Endometrial microvascular endothelial cells (primary cell): ENCODE data around the gene CCDC83. TPM values are rescaled to one million over a fixed set of nuclear protein-coding genes. Genes with fewer than 3 reads are reported as not detected.
"Not testable (repeated sequence)": the region's sequence is repeated elsewhere in the genome, so short reads cannot be mapped to it uniquely, and the experiment has no call there.

Experiments used
- in situ Hi-C: cut with HindIII; loops from 2 replicates; pipeline ENCODE4 v1.10.0; 2017; ENCODE audit warnings: low sequenced_read_pairs, low pct_unique_long_range_greater_than_20kb; ENCODE audit errors: inconsistent ontology term
- total RNA-seq: library from RNA; depleted of rRNA; stranded (reverse); fragments of >200 nt; gene quantifications from one replicate; pipeline ENCODE4 v1.2.3, GENCODE V29; 2015; ENCODE audit errors: inconsistent ontology term

Gene CCDC83
- total RNA-seq, 1 donor from 2014 or later = not detected

DNA sequence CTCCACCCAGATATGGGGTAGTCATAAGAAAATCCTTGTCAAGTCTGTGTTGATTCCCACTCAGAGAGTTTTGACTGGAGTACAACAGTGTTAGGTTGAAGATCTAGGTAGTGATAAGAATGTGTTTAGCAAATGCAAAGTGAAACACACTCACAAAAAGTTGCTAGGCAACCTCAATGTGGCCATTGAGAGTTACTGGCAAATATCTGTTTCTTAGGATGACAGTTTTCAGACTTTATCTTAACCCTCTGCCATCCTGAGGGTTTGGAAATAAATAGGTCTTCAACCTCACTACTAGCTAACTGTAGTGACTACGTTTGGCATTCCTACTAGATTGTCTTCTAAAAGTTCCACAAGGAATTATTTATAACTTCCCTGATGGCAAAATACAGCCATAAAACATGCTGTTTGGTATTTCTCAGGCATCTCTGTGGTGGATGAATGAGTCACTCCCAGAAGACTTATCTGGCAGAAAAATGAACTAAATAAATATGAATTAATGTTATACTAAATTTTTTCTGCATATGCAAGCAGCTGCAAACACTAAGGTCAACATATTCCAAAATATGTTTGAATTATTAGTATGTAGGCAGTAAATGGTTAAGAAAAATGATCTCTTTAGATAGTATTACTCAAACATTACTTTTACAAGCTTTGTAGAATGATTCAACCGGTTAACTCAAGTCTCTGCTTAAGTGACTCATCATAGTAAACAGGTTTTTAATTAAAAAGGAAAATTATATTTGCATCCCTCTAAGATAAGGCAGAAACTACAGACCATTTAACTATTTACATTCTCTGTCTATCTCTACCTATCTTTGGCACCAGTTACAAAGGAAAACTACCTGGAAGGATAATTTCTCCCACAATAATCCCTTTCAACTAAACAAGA is 27.2 kb upstream of the CCDC83 start:
- in situ Hi-C loops = no loop called here

DNA sequence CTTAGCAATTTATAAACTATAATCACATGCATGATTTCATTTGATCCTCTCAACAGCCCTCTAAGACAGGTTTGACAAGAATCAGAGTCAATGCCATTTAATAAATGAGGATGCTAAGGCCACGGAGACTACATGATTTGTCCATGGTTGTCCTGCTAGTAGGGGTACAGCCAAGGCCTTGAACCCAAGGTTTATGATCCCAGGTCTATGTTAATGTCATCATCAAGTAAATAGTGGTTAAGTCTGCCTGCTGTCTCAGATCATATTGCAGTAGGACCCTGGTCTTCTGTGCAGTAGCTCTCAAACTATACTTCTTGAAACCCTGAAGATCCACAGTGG is 26.6 kb upstream of the CCDC83 start:
- in situ Hi-C loops = no loop called here

DNA sequence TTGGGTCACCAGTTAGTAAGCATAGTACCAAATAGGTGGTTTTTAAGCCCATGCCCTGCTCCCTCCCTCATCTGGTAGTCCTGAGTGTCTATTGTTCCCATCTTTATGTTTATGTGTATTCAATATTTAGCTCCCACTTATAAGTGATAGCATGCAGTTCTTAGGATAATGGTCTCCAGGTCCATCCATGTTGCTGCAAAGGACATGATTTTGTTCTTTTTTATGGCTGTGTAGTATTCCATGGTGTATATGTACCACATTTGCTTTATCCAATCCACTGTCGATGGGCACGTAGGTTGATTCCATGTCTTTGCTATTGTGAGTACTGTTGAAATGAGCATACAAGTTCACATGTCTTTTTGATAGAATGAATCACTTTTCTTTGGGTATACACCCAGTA is 26.0 kb upstream of the CCDC83 start:
- in situ Hi-C loops = no loop called here

DNA sequence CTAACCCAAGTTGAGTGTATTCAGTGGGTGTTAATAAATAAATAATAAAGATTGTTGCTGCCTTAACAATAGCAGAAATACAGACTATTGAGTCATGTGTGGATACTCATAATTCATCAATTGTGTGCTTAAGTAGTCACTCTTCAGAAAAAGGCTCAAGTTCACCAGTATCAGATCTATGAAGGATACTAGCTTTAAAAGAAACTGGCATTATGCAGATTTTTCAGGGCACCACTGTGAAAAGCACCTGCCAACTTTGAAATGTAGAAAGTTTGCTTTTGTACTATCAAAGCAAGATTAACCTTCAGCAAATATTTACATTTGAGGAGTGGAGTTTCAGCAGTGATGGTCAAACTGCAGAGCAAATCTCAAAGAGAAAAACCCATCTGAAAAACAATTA is 24.1 kb upstream of the CCDC83 start:
- in situ Hi-C loops = no loop called here

DNA sequence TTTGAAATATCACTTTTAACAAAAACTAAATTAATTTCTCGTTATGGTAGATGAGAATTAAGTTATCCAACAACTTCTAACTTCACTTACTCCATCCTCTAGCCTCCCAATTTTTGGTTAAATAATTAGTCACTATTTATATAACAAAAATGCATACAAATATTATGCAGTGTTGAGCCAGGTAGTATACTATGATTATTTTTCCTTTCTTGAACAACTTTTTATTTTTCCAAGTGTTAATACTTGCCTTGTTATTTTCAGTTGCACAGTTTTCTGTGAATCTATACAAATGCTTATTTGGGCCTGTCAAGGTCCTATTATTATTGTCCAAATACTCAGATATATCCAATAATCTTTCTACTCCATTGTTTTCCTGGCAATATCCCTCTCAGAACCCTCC is 19.9 kb upstream of the CCDC83 start:
- in situ Hi-C loops = no loop called here

DNA sequence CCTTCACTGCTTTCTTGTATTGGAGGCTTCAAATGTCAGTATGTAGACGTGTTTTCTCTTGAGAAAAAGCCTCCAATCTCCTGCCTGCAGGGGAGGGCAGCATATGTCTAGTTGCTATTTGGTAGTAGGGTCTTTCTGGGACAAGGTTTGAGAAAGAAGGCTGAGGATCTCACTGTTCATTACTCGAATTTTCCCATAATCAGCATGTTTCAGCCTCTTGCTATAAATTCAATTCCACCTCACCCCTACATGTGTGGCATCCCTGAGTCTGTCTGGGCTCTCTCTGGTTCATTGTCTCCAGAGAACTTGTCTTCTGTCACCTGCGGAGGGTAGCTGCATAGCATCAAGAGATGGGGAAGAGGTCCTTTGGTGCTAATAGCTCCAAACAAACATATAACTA is 19.5 kb upstream of the CCDC83 start:
- in situ Hi-C loops = no loop called here

DNA sequence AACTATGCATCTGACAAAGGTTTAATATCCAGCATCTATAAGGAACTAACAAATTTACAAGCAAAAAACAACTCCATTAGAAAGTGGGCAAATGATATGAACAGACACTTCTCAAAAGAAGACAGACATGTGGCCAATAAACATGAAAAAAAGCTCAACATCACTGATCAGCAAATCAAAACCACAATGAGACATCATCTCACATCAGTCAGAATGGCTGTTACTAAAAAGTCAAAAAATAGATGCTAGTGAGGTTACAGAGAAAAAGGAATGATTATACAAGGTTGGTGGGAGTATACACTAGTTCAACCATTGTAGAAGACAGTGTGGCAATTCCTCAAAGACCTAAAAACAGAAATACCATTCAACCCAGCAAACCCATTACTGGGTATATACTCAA is 14.3 kb upstream of the CCDC83 start:
- in situ Hi-C loops = not testable (repeated sequence)

DNA sequence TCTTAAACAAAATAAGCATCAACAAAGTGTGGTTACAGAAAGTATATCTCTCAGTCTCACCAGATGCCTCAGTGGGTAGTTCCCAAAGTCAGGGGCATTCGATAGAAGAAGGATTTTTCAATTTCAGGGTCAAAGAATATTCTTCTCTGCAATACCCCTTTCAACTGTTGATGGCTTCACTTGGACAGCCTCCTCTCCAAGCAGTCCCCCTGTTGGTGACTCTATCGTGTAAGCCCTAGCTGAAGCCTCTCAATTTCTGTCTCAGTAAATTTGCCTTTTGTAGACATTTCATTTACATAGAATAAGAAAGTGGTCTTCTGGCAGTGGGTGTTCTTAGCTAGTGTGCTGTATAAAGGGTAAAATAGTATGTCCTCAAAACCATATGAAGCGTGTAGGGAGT is 11.3 kb upstream of the CCDC83 start:
- in situ Hi-C loops = no loop called here

DNA sequence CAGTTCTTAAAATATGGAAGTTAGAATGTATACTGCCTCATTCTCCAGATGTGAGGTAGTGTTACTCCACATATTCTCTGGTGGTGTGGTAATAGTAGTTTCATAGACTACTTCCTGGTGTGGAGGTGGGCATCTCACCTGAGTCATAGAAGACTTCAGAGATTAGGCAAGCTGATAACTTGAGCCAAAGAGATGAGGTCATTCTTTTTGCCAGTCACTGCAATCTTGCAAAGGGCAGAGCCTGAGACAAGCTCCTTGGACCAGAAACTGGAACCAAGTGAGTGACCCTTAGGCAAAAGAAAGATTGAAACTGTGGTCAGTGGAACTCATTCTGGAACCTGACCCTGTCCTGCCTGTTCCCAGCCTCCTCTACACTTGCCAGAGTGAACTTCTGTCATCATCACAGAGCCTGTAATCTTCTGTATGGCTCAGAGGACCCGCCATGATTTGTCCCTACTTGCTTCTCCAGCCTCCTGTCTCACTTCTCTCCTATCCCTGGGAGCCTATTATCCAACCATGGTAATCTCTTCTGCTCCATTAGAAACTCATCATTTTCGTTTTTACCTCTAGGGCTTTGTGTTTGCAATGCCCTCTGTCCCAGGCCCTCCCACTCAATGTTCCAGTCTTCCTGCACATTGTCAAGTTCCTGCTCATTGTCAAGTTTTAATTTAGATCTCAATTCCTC is 10.6 kb upstream of the CCDC83 start:
- in situ Hi-C loops = no loop called here

DNA sequence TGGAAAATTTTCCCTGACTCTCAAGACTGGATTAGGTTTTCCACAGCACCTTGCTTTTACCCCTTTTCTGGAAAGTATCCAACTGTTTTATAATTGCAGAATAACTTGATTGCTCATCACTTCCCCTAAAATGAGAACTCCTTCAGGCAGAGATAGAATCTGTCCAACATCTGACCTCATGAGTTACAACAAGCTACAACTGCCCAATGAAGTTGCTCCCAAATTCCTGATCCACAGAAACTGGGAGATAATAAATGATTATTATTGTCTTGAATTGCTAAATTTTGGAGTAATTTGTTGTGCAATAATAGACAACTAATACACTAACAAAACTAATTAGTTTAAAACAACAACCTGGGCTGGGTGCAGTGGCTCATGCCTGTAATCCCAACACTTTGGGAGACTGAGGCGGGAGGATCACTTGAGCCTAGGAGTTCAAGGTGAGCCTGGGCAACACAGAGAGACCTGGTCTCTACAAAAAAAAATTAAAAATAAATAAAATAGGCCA is 10.0 kb upstream of the CCDC83 start:
- in situ Hi-C loops = no loop called here

DNA sequence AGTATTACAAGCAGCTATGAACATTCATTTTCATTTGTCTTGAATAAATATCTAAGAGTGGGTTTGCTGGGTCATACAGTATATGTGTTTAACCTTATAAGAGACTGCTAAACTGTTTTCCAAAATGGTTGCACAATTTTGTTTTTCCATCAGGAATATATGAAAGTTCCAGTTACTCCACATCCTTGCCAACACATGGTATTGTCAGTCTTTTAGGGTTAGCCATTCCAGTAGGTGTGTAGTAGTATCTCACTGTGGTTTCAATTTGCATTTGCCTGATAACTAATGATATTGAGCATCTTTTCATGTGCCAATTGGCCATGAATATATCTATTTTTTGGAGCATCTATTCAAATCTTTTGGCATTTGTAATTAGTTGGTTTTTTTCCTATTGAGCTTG is 7.7 kb upstream of the CCDC83 start:
- in situ Hi-C loops = no loop called here

DNA sequence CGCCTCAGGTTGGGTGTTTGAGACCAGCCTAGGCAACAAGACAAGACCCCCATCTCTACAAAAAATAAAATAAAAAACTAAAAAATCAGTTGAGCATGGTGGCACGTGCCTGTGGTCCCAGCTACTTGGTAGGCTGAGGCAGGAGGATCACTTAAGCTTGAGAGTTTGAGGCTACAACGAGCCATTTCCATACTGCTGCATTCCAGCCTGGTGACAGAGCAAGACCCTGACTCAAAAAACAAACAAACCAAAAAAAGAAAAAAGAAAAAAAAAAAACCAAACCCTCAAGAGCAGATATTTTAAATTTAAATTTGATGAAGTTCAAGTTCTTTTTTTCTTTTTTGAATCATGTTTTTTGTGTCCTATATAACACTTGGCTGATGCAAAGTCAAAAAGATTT is 7.2 kb upstream of the CCDC83 start:
- in situ Hi-C loops = no loop called here

DNA sequence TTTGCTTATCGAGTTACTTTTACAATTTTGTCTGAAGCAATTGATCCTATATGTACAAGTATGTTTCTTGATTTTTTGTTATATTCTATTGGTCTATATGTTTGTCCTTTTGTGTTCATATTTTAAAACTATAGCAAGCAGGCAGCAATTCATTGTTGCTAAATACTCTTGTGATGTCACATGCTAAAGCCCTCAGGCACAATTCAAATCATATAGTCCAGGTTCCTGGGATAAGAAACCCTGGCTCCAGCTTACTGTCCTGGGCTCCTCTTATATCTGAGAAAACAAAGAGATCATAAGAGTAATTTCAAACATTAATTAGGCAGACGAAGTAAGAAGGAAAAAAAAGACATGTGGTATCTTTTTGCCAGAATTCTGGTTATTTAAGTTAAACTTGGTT is 6.6 kb upstream of the CCDC83 start:
- in situ Hi-C loops = no loop called here

DNA sequence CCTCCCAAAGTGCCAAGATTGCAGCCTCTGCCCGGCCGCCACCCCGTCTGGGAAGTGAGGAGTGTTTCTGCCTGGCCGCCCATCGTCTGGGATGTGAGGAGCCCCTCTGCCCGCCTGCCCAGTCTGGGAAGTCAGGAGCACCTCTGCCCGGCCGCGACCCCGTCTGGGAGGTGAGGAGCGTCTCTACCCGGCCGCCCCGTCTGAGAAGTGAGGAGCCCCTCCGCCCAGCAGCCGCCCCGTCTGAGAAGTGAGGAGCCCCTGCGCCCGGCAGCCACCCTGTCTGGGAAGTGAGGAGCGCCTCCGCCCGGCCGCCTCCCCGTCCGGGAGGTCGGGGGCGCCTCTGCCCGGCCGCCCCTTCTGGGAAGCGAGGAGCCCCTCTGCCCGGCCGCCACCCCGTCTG is 2.4 kb upstream of the CCDC83 start:
- in situ Hi-C loops = not testable (repeated sequence)

DNA sequence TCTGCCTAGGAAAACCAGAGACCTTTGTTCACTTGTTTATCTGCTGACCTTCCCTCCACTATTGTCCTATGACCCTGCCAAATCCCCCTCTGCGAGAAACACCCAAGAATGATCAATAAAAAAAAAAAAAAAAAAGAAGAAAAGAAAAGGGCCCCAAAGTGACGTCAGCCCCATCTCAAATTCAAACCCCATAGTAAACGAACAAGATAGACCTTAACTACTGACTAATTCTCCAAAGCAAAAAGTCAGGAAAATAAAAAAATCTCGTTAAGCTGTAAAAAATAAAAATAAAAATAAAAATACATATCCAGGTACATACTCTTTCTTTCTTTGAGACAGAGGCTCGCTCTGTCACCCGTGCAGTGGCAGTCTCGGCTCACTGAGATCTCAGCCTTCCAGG is 1.6 kb upstream of the CCDC83 start:
- in situ Hi-C loops = not testable (repeated sequence)

DNA sequence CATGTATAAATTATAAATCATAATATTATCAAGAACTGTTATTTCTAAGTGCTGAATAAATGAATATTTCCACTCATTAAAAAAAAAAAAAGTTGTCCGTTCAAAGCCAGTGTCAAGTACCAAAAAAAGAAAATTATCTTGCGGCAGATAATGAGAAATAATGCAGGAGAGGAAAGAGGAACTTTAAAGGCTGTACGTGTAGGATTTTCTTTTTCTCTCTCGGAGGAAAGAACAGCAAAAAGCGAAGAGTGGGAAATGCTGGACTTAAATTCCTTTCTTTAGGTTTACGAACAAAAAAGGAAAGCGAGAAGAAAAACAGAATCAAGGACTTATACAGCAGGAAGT is 999 bp upstream of the CCDC83 start:
- in situ Hi-C loops = no loop called here

DNA sequence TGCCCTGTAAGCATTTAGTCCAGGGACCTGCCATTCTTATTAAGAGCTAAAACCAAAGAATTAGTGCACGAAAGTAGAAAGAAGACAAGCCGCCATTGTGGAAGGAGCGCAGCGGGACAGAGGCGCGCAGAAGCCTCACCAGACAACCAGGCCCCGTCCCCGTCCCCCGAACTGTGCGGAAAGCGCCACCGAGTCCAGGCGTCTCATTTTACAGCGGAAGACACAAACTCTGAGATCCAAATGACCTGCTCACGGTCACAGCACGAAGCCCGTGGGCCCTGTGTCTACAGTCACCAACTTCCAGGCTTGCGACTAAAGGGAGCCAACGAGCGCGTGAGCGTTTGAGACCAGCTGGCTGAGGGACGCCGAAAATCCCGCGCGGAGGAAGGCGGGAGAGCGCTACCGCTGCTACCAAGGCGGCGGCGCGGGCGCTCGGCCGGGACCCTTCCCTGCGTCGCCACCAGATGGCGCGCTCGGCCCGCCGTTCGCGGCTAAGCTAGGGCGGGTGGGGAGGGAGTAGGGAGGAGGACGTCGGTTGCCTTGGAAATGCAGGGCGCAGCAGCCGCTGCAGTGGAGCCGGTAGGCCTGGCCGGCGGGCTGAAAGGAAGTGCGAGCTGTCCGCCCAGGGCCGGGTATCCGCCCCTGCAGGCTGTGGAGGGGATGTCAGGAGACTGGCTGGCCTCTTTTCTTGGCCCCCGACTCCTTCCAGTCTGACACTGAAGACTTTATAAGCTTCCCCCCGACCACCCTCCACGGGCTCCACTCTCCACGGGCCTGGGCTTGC is 434 bp upstream of the CCDC83 start:
- in situ Hi-C loops = no loop called here

DNA sequence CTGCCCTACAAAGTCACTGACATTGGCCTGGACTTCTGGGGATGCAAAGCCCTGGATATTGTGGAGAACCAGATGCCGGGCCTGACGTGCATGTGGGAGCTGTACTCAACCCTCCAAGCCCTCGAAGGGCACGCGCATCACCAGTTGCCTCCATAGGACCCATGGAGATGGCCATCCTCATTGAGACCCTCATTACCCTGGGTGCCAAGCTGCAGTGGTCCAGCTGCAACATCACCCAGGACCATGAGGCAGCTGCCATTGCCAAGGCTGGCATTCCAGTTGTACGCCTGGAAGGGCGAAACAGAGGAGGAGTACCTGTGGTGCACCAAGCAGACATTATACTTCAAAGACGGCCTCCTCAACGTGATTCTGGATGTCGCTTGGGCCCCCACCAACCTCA is 1.9 kb downstream of the CCDC83 start:
- in situ Hi-C loops = no loop called here

DNA sequence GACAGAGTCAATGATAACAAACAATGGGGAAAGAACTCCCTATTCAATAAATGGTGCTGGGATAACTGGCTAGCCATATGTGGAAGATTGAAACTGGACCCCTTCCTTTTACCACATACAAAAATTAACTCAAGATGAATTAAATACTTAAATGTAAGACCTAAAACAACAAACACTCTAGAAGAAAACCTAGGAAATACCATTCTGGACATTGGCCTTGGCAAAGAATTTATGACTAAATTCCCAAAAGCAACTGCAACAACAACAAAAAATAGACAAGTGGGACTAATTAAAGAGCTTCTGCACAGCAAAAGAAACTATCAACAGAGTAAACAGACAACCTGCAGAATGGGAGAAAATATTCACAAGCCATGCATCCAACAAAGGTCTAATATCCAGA is 4.4 kb downstream of the CCDC83 start:
- in situ Hi-C loops = not testable (repeated sequence)

DNA sequence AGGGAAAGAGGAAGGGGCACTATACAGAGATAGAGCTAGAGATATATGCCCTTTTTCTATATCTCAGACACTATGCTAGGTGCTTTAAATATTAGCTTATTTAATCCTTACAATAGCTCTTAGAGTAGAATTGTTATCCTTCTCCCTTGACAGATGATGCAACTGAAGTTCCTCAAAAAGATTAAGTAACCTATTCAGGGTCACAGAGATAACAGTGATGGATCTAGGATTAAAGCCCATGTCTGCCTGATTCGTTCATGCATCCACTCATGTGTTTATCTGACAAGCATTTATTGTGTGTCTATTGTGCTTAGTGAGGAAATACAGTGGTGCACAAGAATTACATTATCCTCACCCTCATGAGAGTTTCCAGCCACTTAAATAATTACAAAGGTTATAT is 8.7 kb downstream of the CCDC83 start:
- in situ Hi-C loops = no loop called here
